DMS 273 (cell line): ENCODE data around the gene WFDC10B.
"Not testable (repeated sequence)": the region's sequence is repeated elsewhere in the genome, so short reads cannot be mapped to it uniquely, and the experiment has no call there.

Experiments used
- DNase-seq: peaks from one replicate; lab custom pipeline; 2025; ENCODE audit not compliant: unreplicated experiment; lab: John Stamatoyannopoulos, UW

The WFDC10B gene

DNA sequence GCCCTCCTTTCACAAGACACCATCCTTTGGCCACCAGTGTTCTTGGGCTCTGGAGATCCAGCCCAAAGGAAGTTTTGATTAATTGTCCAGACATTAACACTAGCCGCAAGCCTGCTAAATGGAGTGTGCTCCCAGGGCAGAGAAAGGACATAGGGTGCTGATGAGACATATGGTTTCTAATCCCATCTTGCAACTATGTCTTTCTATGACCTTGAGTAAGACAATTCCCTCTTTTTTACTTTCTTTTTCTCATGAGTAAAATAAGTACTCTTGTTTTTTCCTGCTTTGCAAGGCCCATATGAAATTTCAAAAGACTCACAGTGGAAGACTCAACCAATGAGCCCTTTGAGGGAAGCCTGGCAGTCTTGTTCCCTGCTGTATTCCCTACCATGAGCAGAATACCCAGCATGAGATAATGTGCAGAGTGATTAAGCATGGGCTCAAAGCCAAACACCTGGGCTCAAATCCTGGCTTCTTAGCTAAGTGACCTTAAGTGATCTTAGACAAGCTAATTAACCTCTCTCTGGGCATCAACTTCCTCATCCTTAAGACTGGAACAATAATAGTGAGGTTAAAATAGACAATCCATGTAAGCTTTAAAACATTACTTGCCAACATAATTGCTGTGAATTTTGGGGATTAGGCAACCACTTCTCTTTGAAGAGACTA is at the start of gene WFDC10B:
WFDC10B (minus strand) TSS at position 51 of the 669 bp plus-strand sequence. CDS start 19,027 bp downstream, outside the sequence.
- DNase-seq, result peak; percentile 70

DNA sequence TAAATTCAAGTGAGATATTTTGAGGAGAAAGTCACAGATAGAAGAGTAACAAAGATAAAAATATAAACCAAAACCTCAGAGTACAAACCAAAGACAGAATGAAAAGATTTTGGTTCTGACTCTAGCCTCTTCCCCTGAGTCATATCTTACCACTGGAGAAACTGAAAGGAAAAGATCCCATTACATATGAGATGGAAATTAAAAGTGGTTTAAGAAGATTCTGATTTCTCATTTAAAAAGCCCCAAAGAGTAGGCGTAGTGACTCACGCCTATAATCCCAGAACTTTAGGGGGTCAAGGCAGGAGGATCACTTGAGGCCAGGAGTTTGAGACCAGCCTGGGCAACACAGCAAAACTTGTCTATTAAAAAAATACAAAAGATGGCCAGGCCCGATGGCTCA is 47.9 kb upstream of the WFDC10B start:
- DNase-seq, result no peak

DNA sequence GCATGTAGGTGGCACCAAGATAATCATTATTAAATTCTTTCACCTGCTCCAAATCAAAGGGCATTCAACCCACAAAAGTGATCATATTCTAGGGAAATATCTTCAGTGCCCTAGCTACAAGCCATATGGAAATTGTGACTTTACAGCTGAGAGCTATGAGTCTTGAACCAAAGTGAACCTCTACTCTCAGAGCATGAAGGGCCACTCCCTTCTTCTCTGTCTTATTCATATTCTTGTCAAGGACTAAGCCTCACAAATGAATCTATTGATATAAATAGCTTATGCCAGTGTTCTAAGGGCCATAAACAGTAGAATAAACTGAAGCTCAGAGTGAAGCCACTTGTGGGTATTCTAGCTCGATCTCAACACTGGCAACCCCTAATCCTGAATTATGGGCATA is 46.9 kb upstream of the WFDC10B start:
- DNase-seq, result no peak

DNA sequence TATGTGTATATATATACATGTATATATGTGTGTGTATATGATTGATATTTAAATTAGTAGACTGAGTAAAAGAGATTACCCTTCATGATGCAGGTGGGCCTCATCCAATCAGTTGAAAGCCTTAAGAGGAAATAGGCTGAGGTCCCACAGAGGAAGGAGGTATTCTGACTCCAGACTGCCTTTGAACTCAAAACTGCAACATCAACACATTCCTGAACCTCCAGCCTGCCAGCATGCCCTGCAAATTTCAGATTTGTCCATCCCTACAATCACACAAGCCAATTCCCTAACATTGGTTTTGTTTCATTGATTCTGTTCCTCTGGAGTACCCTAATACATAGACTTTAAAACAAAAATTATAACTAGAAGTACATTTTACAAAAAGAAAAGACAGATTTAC is 40.2 kb upstream of the WFDC10B start:
- DNase-seq, result no peak

DNA sequence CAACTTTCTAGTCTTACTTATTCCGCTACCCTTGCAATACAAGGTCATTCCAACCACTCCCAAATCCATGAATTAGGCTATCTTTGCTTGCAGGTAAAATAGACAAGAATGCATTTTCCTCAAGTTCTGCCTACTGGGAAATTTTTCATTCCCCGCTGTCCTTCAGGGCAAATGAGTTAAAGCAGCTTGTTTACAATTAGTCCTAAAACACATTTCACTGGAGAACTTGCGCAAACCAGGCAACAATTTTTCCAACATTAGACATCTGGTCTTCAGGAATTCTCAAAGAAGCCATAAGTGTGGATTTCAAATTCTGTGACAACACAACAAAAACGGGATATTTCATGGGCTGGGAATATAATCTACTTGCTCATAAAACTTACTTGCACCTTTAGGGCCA is 37.8 kb upstream of the WFDC10B start:
- DNase-seq, result no peak

DNA sequence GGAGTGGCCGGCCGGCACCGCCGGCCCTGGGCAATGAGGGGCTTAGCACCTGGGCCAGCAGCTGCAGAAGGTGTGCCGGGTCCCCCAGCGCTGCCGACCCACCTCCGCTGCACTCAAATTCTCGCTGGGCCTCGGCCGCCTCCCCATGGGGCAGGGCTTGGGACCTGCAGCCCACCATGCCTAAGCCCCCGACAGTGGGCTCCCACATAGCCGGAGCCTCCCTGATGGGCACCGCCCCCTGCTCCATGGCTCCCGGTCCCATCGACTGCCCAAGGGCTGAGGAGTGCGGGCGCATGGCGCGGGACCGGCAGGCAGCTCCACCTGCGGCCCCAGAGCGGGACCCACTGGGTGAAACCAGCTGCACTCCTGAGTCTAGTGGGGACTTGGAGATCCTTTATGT is 31.2 kb upstream of the WFDC10B start:
- no peak for DNase-seq

DNA sequence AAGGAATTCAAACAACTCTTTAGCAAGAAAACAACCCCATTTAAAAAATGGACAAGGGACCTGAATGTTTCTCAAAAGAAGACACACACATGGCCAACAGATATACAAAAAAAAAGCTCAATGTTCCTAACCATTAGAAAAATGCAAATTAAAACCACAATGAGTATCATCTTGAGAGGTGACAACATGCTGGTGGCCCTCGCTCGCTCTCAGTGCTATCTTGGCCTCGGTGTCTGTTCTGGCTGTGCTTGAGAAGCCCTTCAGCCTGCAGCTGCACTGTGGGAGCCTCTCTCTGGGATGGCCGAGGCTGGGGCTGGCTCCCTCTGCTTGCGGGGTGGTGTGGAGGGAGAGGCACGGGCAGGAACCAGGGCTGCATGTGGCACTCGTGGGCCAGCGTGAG is 30.7 kb upstream of the WFDC10B start:
- DNase-seq, result no peak

DNA sequence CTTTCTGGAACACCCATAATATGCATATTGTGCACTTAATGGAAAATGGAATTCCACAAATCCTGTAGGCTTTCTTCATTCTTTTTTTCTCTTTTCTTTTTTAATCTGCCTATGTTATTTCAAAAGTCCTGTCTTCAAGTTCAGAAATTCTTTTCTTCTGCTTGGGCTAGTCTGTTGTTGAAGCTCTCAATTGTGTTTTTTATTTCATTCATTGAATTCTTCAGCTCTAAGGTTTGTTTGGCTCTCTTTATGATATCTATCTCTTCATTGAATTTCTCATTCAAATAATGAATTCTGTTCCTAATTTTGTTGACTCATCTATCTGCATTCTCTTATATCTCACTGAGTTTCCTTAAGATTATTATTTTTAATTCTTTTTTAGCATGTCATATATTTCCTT is 27.4 kb upstream of the WFDC10B start:
- DNase-seq, result no peak

DNA sequence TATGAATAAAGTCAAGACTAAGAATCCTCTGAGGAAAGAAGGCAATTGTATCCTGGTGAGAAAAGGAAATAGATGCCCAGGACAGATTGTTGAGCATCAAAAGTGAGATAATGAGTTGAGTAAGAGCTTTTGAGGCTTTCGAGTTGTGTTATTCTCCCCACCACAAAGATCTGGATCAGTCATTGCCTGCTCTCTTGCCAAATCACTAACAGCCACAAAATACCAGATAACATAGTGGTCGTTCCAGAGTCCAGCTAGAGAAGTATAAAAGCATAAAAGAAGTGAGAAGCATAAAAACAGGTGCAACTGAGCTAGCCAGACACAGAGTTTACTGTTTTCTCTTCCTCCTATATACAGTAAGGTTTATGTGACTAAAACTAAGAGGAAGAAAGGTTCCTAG is 22.2 kb upstream of the WFDC10B start:
- no peak for DNase-seq

DNA sequence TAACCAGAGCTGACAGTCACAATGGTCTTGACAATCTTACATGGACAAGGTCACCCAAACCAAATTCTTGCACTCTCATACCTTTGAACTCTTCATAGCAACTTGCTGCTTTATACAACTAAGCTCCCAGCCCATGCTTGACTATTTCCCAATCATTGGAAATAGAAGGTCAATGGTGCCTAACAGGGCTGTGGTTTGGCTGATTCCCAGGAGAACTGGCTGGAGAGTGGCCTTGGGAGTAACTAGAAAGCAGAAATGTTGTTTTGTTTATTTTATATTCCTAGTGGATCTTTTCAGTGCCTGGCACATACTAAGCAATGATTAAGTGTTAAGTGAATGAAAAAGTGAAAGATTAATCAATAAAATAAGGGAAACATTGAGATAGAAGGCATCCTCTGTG is 20.3 kb upstream of the WFDC10B start:
- no peak for DNase-seq

DNA sequence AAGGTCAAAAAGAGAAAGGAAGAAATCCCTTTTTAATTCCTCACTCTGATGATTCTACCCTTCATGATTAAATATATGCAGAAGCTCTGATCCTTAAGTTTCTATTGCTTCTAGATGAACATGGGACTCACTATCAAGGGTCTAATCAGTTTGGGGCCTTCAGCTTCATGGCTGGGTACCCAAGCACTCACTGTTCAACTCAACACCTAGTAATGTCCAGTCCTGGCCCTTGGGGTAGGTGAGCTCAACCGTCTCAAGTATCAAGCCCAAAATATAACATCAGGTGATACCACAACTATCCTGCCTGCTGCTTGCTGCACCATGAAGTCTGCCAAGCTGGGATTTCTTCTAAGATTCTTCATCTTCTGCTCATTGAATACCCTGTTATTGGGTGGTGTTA is 17.2 kb upstream of the WFDC10B start, which contains the start of gene SPINT4:
SPINT4 (plus strand) TSS at position 301 of the 400 bp plus-strand sequence; CDS start at position 322, 21 bp downstream.
- DNase-seq, result no peak

DNA sequence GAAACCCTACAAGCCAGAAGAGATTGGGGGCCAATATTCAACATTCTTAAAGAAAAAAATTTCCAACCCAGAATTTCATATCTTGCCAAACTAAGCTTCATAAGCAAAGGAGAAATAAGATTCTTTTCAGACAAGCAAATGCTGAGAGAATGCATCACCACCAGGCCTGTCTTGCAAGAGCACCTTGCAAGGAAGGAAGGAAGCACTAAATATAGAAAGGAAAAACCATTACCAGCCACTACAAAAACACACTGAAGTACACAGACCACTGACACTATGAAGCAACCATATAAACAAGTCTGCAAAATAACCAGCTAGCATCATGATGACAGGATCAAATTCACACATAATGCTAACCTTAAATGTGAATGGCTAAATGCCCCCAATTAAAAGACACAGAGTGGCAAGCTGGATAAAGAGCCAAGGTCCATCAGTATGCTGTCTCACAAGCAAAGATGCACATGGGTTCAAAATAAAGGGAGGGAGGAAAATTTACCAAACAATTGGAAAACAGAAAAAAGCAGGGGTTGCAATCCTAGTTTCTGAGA is 11.4 kb upstream of the WFDC10B start:
- not testable (repeated sequence) for DNase-seq

DNA sequence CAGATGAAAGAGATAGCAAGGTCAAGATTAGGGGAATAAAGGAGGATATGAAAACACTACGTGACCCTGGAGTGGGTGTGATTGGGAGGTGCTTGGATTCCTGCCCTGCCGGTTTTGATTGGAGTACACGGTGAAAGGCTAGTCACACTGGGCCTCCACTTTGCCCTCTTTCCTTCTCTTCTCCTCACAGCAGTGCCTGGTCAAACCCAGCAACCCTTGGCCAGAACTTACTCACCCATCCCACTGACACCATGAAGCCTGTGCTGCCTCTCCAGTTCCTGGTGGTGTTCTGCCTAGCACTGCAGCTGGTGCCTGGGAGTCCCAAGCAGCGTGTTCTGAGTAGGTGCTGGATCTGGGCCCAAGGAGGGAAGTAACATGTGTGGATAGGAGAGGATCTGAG is 2.9 kb downstream of the WFDC10B start, which contains the start of gene WFDC13:
WFDC13 (plus strand) TSS at position 166 of the 400 bp plus-strand sequence; CDS start at position 252, 86 bp downstream.
- DNase-seq, result peak; percentile 36

DNA sequence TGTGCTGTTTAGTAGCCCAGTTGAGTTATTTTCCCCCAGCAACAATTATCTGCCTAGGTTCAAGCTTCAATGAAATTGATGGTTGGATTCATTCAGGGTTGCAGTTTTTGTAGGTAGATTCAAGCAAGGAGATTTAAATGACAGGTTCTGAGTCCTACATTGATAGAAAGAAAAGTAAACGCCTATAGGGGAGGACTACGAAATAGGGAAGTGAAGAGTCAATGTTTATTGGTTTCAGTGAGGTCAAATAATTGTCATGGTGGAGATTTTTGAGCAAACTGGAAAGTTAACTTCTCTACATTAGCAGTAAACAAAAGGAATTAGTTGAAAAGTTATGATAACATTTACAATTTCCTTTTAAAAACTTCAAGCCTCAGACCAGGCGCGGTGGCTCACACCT is 3.7 kb downstream of the WFDC10B start:
- no peak for DNase-seq

DNA sequence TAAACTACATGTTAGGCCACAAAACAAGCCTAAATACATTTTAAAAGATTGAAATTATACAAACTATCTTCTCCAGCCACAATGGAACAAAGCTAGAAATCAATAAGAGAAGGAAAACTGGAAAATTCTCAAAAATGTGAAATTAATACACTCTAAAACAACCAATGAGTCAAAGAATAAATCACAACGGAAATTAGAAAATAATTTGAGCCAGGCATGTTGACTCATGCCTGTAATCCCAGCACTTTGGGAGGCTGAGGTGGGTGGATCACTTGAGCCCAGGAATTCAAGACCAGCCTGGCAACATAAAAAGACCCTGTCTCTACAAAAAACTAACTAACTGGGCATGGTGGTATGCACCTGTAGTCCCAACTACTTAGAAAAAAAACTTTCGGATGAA is 9.3 kb downstream of the WFDC10B start:
- DNase-seq, result no peak

DNA sequence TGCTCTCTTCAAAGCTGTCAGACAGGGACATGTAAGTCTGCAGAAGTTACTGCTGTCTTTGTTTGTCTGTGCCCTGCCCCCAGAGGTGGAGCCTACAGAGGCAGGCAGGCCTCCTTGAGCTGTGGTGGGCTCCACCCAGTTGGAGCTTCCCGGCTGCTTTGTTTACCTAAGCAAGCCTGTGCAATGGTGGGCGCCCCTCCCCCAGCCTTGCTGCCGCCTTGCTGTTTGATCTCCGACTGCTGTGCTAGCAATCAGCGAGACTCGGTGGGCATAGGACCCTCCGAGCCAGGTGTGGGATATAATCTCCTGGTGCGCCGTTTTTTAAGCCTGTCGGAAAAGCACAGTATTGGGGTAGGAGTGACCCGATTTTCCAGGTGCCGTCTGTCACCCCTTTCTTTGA is 11.5 kb downstream of the WFDC10B start:
- not testable (repeated sequence) for DNase-seq

DNA sequence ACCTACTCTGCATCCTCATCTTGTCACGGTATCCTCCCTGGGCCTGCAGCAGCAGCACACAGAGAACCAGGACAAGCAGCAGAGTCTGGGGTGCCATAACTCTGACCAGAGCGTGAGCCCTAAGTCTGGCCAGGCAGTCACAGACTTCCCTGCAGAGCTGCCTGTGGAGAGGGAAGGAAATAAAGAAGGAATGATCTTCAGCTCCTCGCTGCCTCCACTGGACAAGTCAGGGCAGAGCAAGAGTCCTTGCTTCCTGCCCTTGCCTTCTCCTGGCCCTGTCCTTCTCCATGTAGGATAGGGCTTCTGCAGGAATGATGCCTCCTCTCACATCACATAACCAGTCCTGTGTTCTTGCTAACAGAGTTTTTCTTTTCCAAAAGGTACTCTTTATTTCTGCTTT is 18.9 kb downstream of the WFDC10B start:
- DNase-seq, result peak; percentile 32

DNA sequence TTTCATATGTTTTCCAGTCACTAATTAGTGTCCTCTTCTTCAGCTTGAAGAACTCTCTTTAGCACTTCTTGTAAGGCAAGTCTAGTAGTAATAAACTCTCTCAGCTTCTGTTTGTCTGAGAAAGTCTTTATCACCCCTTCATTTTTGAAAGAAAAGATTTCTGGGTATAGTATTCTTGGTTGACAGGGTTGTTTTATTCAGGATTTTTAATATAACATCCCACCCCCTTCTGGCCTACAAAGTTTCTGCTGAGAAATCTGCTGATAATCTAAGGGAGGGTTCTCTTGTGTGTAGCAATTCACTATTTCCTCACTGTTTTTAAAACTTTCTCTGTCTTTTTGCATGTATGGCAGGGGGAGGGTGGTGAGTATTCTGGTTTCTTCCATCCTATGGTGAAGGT is 25.2 kb downstream of the WFDC10B start:
- DNase-seq, result no peak

DNA sequence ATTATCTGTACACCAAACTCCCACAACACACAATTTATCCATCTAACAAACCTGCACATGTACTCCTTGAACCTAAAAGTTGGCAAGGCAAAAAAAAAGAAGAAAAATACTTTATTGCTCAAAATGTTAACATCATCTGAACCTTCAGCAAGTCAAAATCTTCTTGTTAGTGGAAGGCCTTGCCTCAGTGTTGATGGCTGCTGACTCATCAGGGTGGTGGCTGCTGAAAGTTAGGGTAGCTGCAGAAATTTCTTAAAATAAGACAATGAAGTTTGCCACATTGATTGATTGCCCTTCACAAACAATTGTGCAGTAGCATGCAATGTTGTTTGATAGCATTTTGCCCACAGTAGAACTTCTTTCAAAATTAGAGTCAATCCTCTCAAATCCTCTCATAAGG is 32.1 kb downstream of the WFDC10B start:
- DNase-seq, result no peak

DNA sequence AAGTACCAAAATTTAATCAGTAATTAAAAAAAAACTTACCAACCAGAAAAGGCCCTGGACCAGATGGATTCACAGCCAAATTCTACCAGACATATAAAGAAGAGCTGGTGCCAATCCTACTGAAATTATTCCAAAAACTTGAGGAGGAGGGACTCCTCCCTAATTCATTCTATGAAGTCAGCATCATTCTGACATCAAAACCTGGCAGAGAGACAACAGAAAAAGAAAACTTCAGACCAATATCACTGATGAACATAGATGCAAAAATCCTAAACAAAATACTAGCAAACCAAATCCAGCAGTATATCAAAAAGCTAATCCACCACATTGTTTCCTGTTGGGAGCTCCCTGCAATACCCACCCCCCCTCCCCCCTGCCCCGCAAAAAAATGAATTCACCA is 34.7 kb downstream of the WFDC10B start, which contains the start of gene WFDC11:
WFDC11 (minus strand) TSS at position 101 of the 400 bp plus-strand sequence. CDS start 19,639 bp downstream, outside the sequence.
- no peak for DNase-seq

DNA sequence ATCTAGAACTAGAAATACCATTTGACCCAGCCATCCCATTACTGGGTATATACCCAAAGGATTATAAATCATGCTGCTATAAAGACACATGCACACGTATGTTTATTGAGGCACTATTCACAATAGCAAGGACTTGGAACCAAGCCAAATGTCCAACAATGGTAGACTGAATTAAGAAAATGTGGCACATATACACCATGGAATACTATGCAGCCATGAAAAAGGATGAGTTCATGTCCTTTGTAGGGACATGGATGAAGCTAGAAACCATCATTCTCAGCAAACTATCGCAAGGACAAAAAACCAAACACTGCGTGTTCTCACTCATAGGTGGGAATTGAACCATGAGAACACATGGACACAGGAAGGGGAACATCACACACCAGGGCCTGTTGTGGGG is 47.8 kb downstream of the WFDC10B start:
- not testable (repeated sequence) for DNase-seq

DNA sequence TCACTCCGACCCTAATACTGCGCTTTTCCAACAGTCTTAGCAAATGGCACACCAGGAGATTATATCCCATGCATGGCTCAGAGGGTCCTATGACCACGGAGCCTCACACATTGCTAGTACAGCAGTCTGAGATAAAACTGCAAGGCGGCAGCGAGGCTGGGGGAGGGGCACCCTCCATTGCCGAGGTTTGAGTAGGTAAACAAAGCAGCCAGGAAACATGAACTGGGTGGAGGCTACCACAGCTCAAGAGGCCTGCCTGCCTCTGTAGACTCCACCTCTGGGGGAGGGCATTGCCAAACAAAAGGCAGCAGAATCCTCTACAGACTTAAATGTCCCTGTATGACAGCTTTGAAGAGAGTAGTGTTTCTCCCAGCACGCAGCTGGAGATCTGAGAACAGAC is 53.1 kb downstream of the WFDC10B start:
- DNase-seq, result not testable (repeated sequence)
